Measurements from ENCODE around the gene CARNS1.
A peak's percentile ranks its signal among the peaks of the same experiment; 100 is the strongest.

- peak; percentile 74 for TF ChIP-seq CTCF (conservative IDR thresholded peaks at IDR 0.05; ENCODE audit: low read length)
- no peak for TF ChIP-seq EZH2phosphoT487 (IDR thresholded peaks at IDR 0.05; ENCODE audit: borderline replicate concordance)
Measured at GRCh38 chr11:67373648-67374570, 41.6 kb upstream of the CARNS1 start.

Data from Loucy (cell line).